Ishikawa (cell line): ENCODE measurements around the gene LAMC3.

Source experiments
- CEBPB ChIP-seq: IDR thresholded peaks from 2 replicates; pipeline ENCODE4 v1.6.1; 2012
- CREB1 ChIP-seq: IDR thresholded peaks from 2 replicates; pipeline ENCODE4 v1.6.1; 2012; ENCODE audit warnings: low read depth
- EGR1 ChIP-seq: IDR thresholded peaks from 2 replicates; pipeline ENCODE4 v1.6.1; 2012
- EP300 ChIP-seq: IDR thresholded peaks from 2 replicates; pipeline ENCODE4 v1.6.1; 2012; ENCODE audit warnings: borderline replicate concordance
- FOXM1 ChIP-seq: IDR thresholded peaks from 2 replicates; pipeline ENCODE4 v1.6.1; 2012; ENCODE audit warnings: low read depth, borderline replicate concordance
- MAX ChIP-seq: IDR thresholded peaks from 2 replicates; pipeline ENCODE4 v1.6.1; 2012
- NFIC ChIP-seq: IDR thresholded peaks from 2 replicates; pipeline ENCODE4 v1.6.1; 2012
- RAD21 ChIP-seq: IDR thresholded peaks from 2 replicates; pipeline ENCODE4 v1.6.1; 2012; ENCODE audit warnings: low read depth
- REST ChIP-seq: IDR thresholded peaks from 2 replicates; pipeline ENCODE4 v1.6.1; 2012; ENCODE audit warnings: low read depth, mild to moderate bottlenecking
- TAF1 ChIP-seq: IDR thresholded peaks from 2 replicates; pipeline ENCODE4 v1.6.1; 2012; ENCODE audit warnings: low read depth, mild to moderate bottlenecking
- TCF12 ChIP-seq: IDR thresholded peaks from 2 replicates; pipeline ENCODE4 v1.6.1; 2012; ENCODE audit warnings: low read depth
- TEAD4 ChIP-seq: IDR thresholded peaks from 2 replicates; pipeline ENCODE4 v1.6.1; 2012
- YY1 ChIP-seq: IDR thresholded peaks from 2 replicates; pipeline ENCODE4 v1.6.1; 2012; ENCODE audit warnings: low read depth
- ZBTB7A ChIP-seq: IDR thresholded peaks from 2 replicates; pipeline ENCODE4 v1.6.1; 2012; ENCODE audit warnings: low read depth
- TF ChIP-seq, protein P1 (sequence below): IDR thresholded peaks from 2 replicates; pipeline ENCODE4 v1.6.1; 2012

Gene LAMC3

DNA sequence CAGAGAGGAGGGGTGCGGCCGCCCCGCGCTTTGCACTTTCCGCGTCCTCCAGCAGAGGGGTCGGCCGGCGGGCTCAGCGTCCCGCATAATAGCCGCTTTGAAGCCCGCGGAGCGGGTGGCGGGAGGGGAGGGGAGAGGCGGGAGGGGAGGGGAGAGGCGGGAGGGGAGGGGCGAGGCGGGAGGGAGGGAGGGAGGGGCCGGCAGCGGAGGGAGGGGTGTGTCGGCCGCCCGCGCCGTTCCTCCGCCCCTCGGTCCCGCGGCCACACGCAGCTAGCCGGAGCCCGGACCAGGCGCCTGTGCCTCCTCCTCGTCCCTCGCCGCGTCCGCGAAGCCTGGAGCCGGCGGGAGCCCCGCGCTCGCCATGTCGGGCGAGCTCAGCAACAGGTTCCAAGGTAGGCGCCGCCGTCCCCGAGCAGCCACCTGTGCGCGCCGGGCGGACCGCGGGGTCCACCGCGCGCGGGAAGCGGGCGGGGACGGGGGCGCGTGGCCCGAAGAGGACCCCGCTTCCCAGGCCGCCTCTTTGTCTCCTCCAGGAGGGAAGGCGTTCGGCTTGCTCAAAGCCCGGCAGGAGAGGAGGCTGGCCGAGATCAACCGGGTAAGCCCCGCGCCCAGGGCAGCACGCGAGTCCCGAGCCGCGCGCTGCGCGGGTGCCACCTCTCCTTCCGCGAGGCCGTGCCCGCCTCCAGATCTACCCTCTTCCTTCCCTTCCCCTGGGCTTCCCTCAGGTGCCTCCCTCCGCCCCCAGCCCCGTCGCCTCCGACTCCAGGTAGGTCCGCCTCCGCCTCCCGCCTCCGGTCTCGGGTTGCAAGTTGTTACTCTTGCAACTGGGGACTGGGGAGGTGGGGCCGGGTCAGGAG is 87.5 kb downstream of the LAMC3 start, which contains the start of gene AIF1L:
Gene AIF1L (plus strand): TSS at position 263 of the 857 bp plus-strand sequence. CDS start 99 bp downstream, at position 362.
- TF ChIP-seq REST: no peak
- peak; percentile 67 for TF ChIP-seq TEAD4
- no peak for TF ChIP-seq CREB1
- TF ChIP-seq RAD21: no peak
- no peak for TF ChIP-seq CEBPB
- no peak for TF ChIP-seq EP300
- TF ChIP-seq NFIC: 0 out of 2 replicates have a peak, but pooled peaks have one; percentile 13
- TF ChIP-seq ZBTB7A: peak; percentile 61
- peak; percentile 95 for TF ChIP-seq EGR1
- no peak for TF ChIP-seq YY1
- TF ChIP-seq, protein P1, sequence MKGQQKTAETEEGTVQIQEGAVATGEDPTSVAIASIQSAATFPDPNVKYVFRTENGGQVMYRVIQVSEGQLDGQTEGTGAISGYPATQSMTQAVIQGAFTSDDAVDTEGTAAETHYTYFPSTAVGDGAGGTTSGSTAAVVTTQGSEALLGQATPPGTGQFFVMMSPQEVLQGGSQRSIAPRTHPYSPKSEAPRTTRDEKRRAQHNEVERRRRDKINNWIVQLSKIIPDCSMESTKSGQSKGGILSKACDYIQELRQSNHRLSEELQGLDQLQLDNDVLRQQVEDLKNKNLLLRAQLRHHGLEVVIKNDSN: no peak
- TF ChIP-seq TAF1: 0 out of 2 replicates have a peak, but pooled peaks have one; percentile 52
- TF ChIP-seq FOXM1: no peak
- TF ChIP-seq MAX: peak; percentile 88
- peak; percentile 58; the same call in 1 of the 2 replicates for TF ChIP-seq TCF12

- TF ChIP-seq ZBTB7A: no peak
- no peak for TF ChIP-seq RAD21
- TF ChIP-seq TCF12: no peak
- 0 out of 2 replicates have a peak, but pooled peaks have one; percentile 9 for TF ChIP-seq TAF1
- TF ChIP-seq YY1: no peak
Measured at GRCh38 chr9:131097126-131097947, 88.4 kb downstream of the LAMC3 start.

- TF ChIP-seq CREB1 (no peak), RAD21 (no peak), YY1 (no peak), EGR1 (no peak), MAX (no peak), TEAD4 (no peak), ZBTB7A (no peak), REST (no peak), TCF12 (no peak), EP300 (no peak), NFIC (no peak), CEBPB (no peak), TAF1 (no peak), FOXM1 (no peak)
- TF ChIP-seq, protein P1: no peak
Measured at GRCh38 chr9:131097948-131098278, 88.9 kb downstream of the LAMC3 start.

- TF ChIP-seq YY1: no peak
Measured at GRCh38 chr9:131098391-131099101, 89.6 kb downstream of the LAMC3 start.

- TF ChIP-seq TEAD4 (no peak), CEBPB (no peak), REST (no peak), MAX (no peak), YY1 (no peak)
Measured at GRCh38 chr9:131099102-131099606, 90.2 kb downstream of the LAMC3 start.
